DMS153 (cell line): Measurements from ENCODE around the gene BANP.
"Not testable (repeated sequence)": the region's sequence is repeated elsewhere in the genome, so short reads cannot be mapped to it uniquely, and the experiment has no call there.

Experiments
- DNase-seq: peaks from one replicate; lab custom pipeline; 2025; lab: John Stamatoyannopoulos, UW

Gene BANP

DNA sequence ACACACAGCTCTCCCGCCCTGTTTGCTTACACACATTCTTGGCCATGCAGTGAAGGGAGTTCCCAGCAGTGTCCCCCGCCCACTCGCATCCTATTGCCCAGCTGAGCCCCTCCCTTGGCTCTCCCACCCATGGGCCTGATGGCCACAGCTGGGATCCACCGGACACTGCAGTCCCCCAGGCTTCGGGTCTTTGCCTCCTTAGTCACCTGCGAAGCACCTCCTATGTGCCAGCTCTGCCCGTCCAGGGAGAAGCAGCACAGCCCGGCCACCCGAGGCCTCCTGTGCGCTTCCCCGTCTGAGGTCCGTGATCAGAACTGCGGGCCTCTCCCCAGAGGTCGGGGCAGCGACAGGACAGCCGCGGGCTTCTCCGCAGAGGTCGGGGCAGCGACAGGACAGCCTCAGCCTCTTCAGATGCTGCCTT lies 136.9 kb downstream of the BANP start:
- DNase-seq, result no peak

DNA sequence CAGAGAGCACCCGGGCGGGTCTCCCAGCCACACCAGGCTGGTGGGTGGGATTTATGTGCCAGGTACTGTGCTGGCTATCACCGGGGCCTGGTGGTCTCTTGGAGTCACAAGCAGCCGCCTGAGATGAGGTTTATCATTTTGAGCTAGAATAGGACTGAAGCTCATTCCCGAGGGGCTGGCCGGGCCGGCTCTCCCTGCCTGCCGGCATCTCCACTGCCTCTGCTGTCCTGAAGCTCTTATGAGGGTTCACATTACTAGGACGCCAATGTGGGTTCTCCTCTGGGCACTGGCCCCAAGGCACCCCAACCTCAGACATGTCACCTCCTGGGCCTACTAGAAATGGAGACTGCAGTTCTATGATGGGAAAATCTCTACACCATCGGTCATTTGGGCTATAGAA lies 137.4 kb downstream of the BANP start:
- not testable (repeated sequence) for DNase-seq

DNA sequence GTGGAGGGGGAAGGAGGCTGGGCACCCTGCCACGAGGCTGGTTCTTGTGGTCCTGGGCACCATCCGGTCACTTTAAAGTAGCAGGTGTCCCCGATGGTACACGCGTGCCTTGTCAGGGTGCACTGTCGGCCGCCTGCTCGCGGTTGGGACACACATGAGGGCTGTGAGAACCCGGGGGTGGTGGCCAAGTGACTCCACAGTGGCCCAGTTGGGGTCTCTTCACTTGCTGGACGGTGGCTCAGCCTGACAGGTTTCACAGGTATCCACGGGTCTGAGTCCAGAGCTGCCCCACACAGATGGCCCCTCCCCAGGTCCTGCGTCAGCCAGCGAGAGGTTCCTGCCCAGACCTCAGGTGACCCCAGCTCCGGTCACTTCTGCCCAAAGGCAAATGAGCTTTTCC lies 137.8 kb downstream of the BANP start:
- DNase-seq, result not testable (repeated sequence)

DNA sequence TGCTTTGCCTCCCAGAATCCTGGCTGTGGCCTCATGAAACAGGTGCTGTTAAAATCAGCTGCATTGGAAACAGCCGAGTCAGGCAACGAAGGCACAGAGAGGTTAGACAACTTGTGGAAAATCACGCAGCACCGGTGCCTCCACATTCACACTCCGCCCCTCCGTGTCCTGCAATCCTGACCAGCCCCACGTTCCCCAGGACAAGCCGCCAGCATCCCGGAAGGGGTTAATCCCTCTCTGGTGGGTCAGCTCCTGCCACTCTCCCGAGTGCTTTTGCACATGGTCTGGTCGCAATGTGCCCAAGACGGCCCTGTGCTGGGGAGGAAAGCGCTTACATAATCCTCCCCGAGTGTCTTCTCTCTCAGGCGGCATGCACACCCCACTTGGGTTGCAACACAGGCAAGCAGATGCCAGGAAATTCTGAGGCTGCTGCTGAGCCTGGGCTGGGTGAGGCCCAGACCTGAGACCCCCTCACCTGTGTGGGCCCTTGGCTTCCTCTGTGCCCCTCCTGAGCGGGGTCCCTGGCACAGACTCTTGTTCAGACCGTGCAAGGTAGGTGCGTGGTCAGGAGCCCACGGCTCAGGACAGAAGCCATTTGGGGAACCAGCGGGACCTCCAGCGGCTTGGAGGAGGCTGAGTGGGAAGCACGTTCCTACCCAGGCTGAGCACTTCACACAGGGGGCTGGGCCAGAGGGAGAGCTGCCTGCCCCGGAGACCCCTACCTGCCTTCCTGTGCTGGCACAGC lies 138.6 kb downstream of the BANP start:
- not testable (repeated sequence) for DNase-seq

DNA sequence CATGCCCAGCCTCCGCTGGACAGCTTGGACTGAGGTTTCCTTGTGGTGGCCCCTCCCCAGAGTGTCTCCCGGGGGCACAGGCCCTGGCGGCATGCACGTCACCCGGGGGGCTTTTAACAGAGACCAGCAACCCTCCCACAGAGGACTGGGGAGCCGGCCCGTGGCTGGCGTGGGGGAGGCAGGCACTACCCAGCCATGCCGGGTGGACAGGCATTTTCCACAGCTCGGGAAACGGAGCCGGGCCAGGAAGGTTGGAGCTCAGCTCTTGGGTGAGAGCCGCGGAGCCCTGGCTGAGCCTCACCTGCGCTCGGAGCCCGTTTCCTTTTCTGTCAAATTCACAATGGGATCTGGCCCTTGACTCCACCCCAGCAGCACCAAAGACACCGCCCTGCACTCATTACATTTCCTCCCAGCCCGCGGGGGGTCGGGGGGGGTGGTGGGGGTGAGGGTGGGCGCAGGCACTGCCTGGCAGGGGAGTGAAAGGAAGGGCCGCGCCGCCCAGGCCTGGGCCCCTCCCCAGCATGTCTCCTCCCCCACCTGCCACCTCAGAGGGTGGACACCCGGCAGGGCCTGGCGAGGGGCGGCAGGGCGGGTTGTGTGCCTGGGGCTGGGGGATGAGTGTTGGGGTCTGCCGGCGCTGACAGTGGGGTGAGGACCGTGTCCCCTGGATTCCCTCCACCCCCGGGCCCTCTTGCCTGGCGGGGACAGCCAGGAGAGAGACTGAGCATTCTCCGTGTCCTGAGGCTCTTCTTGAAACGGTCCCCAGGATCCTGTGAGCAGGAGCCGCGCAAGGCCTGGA lies 139.3 kb downstream of the BANP start:
- DNase-seq, result not testable (repeated sequence)

DNA sequence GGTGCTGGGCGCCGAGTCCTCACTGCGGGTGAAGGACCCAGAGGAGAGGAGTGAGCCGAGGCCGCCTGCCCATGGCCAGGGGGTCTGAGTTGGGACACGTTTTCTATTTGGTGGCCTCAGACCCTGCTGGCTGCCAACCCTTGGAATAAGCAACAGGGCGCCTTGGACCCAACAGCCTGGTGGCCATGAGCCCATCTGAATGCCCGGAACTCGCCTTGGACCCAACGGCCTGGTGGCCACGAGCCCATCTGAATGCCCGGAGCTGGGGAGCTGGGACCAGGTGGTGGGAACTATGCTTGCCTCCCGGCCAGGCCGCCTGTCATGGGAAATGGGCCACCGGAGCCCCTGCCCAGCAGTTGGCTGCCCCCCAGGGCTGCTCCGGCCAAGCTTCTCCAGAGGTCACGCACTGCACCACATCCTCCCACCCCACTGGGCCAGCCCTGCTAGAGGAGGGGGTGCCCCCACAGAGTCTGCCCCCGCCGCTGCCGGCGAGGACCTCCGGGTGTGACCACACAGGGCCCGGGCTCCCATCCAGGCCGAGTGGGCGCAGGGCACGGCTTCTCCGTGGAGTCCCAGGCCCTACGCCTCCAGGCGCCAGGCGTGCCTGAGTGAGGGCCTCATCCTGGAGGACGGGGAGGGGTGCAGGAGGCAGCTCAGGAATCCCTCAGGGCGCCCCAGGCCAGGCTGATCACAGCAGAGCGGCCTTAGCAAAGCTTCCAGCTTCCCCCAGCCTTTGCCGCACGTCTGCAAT lies 140.2 kb downstream of the BANP start:
- DNase-seq, result not testable (repeated sequence)

DNA sequence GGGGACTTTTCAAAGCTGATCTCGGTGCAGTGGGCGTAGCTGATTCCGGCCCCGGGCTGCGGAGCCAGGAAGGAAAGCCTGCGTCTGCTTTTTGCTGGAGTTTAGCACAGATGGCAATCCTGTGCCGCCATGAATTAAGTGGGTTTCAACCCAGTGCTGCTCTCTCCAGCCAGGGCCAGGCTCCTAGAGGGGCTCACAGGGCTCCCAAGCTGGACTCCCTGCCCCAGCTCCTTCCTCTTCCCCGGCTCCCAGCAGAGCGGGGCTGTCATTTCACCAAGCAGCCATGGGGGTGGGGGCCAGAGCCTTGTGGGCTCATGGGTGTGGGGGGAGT lies 140.7 kb downstream of the BANP start:
- not testable (repeated sequence) for DNase-seq

DNA sequence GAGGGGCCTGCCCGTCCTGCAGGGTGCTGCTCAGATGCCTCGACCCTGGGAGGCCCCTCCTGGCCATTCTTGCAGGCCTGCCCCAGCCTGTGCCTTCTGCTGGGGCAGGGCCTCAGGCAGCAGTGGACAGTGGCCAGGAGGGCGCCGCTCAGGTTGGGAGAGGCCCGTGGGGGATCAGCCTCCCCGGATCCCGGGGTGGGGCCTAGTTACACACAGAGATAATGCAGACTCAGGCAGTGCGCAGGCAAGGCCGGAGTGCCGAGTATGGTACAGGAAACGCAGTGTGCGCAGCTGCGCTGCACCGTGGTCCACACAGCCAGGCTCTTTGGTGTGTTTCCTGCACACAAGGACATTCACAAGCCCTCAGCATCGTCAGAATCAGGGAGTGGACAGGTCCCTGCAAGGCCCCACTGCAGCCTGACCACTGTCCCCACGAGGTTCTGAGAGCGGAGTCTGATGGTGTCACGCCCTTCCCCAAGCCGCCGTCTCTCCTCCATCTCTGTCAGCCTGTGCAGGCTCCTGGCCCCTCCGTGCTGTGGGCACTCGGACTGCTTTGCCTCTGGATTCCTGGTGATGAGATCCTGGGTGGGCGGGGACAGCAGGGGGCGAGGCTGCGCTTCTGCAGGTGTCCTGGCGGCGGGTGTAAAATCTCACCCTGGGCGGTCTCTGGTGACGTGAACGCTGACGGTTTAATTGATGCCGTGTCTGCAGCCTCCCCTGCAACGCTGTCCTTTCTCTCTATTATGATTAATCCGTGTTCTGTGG lies 141.7 kb downstream of the BANP start:
- not testable (repeated sequence) for DNase-seq

DNA sequence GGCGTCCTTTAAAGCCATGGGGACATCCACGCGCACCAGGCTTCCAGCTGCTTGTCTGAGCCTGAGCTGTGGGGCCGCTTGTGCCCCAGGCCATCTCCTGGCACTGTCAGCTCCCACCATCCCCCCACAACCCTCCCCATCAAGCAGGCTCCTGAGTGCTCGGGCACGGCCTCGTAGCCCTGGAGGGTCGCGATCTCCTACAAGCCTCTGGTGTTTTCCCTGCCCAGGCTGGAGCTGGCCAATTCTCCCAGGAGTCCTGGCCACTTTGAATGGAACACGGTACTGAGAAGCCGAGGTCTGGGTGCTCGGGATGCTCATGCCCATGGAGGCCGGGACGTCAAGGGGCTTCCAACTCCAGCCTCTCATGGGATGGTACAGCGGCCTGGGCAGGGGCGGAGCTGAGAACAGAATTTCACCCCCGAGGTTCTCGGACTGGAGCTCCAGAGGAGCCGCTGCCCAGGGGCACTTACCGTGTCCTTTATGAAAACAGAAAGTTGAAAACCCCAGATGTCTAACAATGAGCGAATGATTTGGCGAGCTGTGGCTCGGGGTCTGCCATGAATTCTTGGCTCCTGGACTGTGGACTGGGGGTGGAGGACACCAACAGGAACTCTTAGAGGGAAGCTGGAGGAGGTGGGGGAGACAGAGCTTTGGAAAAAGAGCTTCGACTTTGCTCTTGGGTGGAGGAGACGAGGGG lies 142.5 kb downstream of the BANP start:
- DNase-seq, result not testable (repeated sequence)

DNA sequence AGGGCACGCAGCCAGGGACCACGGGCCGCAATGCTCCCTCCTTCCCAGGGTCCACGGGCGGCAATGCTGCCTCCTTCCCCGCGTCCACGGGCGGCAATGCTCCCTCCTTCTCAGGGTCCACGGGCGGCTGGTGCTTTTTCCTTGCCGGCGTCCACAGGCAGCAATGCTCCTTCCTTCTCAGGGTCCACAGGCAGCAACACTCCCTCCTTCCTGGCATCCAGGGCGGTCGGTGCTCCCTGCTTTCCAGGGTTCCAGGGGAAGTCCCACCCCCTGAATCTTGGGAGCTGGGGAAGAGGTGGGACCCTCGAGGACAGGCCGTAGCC lies 143.0 kb downstream of the BANP start:
- DNase-seq, result not testable (repeated sequence)

DNA sequence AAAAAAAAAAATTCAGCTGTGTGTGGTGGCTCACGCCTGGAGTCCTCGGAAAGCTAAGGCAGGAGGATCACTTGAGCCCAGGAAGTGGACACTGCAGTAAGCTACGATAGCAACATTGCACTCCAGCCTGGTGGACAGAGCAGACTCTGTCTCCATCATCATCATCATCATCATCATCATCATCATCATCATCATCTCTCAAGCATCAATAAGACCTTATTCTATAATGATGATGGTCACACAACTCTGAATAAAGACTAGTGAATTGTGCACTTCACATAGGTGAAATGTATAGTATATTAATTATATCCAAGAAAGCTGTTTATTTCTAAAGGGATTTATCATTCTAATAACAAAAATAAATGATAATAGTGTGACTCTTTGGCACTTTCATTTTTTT lies 143.7 kb downstream of the BANP start:
- DNase-seq, result not testable (repeated sequence)

DNA sequence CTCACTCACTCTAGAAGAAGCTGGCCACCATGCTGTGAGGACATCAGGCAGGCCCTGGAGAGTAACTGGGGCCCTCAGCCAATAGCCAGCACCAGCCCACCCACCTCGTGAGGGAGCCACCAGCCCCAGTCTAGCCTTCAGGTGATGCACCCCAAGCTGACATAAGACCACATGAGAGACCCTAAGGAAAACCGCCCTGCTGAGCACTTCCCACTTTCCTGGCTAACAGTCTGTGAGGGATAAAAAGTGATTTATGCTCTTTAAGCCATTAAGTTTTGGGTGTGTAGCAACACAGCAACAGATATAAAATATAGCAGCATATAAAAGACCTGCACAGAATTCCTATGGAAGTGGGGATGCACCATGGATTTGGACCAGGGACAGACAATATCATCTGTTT lies 145.4 kb downstream of the BANP start:
- DNase-seq, result not testable (repeated sequence)

DNA sequence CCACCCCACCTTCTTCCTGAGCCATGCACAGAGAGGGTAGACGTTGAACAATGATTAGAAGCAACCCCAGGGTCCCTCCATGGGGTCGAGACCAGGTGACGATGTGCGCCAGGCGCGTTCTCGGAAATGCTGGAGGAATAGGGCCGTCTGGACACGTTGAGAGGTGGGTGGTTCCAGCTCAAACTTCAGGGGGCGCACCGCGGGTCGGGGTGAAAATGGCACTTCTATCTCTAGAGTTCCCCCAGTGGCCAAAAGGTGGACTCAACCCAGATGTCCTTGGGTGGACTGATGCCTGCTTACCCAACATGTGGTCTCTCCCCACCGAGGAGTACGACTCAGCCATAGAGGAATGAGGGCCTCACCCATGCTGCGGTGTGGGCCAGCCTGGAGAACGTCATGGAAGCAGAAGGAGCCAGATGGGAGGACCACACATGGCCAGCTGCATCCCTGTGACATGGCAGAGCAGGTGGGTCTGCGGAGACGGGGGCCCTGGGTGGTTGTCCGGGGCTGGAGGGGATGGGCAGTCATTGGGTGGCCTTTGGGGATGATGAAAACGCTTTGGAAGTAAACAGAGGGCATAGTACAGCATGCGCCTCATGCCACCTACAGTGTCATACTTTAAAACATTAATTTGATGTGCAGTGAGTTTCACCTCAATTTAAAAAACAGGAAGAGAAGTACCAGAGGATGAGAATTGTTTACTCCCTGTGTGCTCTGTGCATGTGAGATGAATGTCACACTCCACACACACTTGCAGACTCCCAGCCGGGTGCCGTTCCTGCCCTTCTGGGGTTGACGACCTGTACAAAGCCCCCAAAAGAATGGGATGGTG lies 147.7 kb downstream of the BANP start:
- not testable (repeated sequence) for DNase-seq

DNA sequence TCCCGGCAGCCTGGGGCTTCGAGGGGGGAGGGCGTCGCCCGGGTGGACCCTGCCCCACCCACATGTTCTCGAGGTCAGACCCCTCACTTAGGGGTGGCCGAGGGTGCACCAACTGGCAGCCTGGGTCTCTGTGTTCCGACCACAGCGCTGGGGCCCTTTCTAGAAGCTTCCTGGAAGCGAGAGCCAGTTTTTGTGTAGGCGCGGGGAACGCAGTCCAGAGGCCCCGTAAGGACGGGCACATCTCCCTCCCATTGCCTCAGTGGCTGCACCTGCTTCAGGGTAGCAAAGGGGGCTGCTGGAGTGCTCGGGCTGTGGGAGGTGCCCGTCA lies 148.3 kb downstream of the BANP start:
- no peak for DNase-seq

DNA sequence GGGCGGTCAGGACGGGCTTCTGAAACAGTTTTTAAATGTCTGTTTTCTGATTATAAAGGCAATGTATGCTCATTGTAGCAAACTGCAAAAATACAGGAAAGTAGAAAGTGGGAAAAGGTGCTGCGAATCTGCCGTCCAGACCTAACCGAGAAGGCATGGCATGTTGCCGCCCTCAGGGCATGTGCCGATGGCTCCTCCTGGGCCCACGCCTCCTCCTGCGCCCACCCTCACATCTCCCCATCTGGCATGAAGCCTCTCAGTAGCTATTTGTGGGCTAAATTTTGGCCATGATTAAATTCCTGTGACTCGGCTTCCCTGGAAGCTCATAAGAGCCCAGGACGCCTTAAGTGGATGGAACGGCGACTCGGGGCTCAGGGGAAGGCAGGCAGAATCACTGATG lies 148.7 kb downstream of the BANP start:
- not testable (repeated sequence) for DNase-seq

DNA sequence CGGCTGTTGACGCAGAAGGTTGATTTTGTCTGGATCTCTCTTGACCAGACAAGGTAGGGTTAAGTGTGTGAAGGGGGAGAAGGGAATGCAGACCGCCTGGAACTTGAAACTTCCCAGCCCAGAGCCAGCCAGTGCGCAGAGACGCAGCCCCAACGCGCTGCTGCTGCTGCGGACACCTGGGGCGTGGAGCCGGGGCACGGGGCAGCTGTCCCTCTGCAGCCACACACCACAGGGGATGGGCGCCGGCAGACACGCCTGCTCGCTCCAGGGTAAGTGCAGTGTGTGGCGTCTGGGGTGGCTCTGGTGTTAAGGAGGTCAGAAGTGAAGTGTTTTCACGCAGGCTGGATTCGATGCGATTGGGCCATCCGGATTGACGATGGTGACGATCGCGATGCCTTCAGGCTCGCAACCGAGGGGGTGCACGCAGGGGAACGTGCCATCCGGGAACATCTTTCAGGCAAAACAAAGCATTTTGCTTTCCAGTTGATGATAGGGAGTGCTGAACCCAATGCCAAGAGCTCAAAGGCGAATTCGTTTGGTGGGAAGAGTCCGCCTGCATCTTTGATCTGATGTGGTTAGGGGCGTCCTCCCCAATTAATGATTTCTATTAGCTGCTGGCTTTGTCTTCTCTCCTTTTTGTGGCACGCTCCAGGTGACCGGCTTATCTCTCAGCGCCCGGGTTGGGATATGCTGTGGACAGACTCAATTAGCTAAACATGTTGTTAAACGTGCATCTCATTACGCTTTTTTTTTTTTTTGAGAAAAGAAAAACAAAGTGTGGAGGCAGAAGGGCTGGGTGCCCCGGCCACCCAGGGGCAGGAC lies 149.8 kb downstream of the BANP start:
- DNase-seq, result not testable (repeated sequence)

DNA sequence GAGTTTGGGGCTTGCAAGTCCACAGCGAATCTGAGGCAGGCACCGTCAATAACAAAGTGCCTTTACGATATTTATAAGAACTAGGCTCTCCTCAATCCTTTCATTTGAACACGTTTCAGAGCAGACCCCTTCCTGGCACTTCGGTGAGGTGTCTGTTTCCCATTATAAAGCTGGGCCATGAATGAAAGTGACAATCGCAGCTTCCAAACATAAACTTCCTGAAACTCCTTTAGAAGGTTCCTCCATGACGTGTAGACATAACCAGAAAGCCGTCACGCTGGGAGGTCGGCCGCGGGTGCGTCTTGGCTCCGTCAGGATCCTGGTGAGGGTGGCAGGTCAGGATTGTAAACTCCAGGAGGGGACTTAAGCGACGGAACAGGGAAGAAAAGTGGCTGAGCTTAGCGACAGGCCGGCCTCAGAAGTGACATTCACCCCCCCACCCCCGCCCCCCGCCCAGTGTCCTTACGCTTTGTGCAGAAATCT lies 150.4 kb downstream of the BANP start:
- DNase-seq, result not testable (repeated sequence)

DNA sequence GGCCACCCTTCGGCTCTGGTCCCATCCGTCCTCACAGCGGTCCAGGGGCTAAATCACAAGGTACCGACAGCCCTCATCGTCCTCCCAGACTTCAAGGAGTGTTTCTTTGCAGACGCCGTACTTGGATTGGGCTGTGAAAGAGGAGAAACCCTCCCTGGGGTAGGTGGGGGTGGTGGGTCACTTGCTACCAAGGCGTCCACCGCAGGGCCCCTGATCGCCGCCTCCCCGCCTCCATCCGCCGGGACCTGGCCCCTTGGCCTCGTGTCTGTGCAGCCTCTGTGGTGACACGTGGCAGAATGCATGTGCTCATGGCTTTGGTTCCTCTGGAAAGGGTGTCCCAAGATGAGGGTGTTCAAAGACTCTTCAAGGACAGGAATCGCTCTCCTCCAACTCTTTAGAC lies 151.4 kb downstream of the BANP start:
- no peak for DNase-seq

DNA sequence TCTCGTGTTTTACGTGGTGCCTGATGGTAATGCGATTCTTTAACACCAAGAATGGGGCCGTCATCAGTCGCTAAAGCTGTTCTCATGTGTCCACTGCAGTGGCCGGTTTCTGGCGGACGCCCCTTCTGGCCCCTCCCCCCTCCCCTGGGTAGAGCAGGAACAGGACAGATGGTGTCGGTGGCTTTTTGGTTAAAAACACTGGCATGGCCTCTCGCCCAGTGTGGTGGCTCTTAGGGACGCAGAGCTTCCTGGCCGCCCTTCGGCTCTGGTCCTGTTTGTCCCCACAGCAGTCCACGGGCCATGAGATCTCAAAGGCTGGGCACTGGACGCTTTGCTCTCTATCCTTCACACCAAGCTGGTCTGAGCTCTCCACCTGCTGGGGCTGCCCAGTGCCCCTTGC lies 151.8 kb downstream of the BANP start:
- no peak for DNase-seq
